Islet precursor cell (in vitro differentiated cells): Measurements from ENCODE around the gene GPR22.

Experiments used
- DNase-seq: peaks from one replicate; pipeline ENCODE4 v3.0.0-alpha.2; 2018

Gene GPR22

GRCh38 chr7:107469929-107470328, at the start of gene GPR22:
Gene GPR22 (plus strand): TSS chr7:107470057. CDS start chr7:107474061, 4,004 bp downstream.
- no peak for DNase-seq

- no peak for DNase-seq
These were observed 42.4 kb upstream of the GPR22 start for GRCh38 chr7:107427462-107427861.

GRCh38 chr7:107428642-107429041, 41.2 kb upstream of the GPR22 start:
- no peak for DNase-seq

- no peak for DNase-seq
These were observed 39.8 kb upstream of the GPR22 start for GRCh38 chr7:107430057-107430456.

- no peak for DNase-seq
These were observed 37.6 kb upstream of the GPR22 start for GRCh38 chr7:107432261-107432660.

- no peak for DNase-seq
These were observed 34.1 kb upstream of the GPR22 start for GRCh38 chr7:107435749-107436148.

GRCh38 chr7:107439025-107439424, 30.8 kb upstream of the GPR22 start:
- no peak for DNase-seq

- no peak for DNase-seq
These were observed 28.1 kb upstream of the GPR22 start for GRCh38 chr7:107441581-107442422.

- no peak for DNase-seq
These were observed 27.2 kb upstream of the GPR22 start for GRCh38 chr7:107442678-107443077.

GRCh38 chr7:107446531-107446930, 23.3 kb upstream of the GPR22 start:
- no peak for DNase-seq

- no peak for DNase-seq
These were observed 22.9 kb upstream of the GPR22 start for GRCh38 chr7:107446988-107447387.

GRCh38 chr7:107450970-107451369, 18.9 kb upstream of the GPR22 start:
- no peak for DNase-seq

- DNase-seq, result no peak
These were observed 16.5 kb upstream of the GPR22 start for GRCh38 chr7:107453388-107453787.

GRCh38 chr7:107461938-107462533, 7.8 kb upstream of the GPR22 start:
- no peak for DNase-seq

- DNase-seq, result peak; percentile 71
These were observed 6.4 kb upstream of the GPR22 start for GRCh38 chr7:107463139-107464078.

GRCh38 chr7:107464666-107465226, 5.1 kb upstream of the GPR22 start:
- no peak for DNase-seq

GRCh38 chr7:107467972-107468371, 1.9 kb upstream of the GPR22 start:
- DNase-seq, result no peak

- DNase-seq, result no peak
These were observed 1.0 kb upstream of the GPR22 start for GRCh38 chr7:107468824-107469223.

- DNase-seq, result no peak
These were observed 1.6 kb downstream of the GPR22 start for GRCh38 chr7:107471292-107472070.

- no peak for DNase-seq
These were observed 2.3 kb downstream of the GPR22 start for GRCh38 chr7:107472116-107472515.

- no peak for DNase-seq
These were observed 4.3 kb downstream of the GPR22 start for GRCh38 chr7:107474104-107474521.

- DNase-seq, result no peak
These were observed 9.4 kb downstream of the GPR22 start for GRCh38 chr7:107479303-107479702.
